Measurements from ENCODE around the gene PKD1. TPM values are rescaled to one million over a fixed set of nuclear protein-coding genes. Genes with fewer than 3 reads are reported as not detected.
"Not testable (repeated sequence)": the region's sequence is repeated elsewhere in the genome, so short reads cannot be mapped to it uniquely, and the experiment has no call there.

PKD1 gene
- polyA plus RNA-seq, 3 donors, result 36.9 to 89.6 (median 83.7) TPM

- H3K27ac ChIP-seq (ENCODE audit: low read depth, low read length), result not testable (repeated sequence)
- WGBS, 3 donors, result 78 to 89% (median 87%) methylated on average over 21 to 32 of the region's 34 CpGs
Observed at GRCh38 chr16:2114885-2115590, 20.7 kb downstream of the PKD1 start.

GRCh38 chr16:2114225-2114624 is 21.5 kb downstream of the PKD1 start:
- not testable (repeated sequence) for H3K27ac ChIP-seq (ENCODE audit: low read depth, low read length)
- 93 to 97% (median 96%) methylated on average over 23 to 26 of the region's 26 CpGs for WGBS, 3 donors

GRCh38 chr16:2112539-2113106 is 23.1 kb downstream of the PKD1 start:
- 86 to 92% (median 88%) methylated on average over 23 to 30 of the region's 30 CpGs for WGBS, 3 donors

GRCh38 chr16:2111412-2112335 is 24.0 kb downstream of the PKD1 start:
- H3K27ac ChIP-seq (ENCODE audit: low read depth, low read length), result not testable (repeated sequence)
- 95% methylated on average over 53 to 64 of the region's 65 CpGs for WGBS, 3 donors

More at GRCh38 chr16:2112539-2113106, 23.1 kb downstream of the PKD1 start:
- not testable (repeated sequence) for H3K27ac ChIP-seq (ENCODE audit: low read depth, low read length)

- 96 to 97% (median 96%) methylated on average over 27 to 36 of the region's 36 CpGs for WGBS, 3 donors
- H3K27ac ChIP-seq (ENCODE audit: low read depth, low read length), result not testable (repeated sequence)
Observed at GRCh38 chr16:2111009-2111353, 24.7 kb downstream of the PKD1 start.

- WGBS, 3 donors, result 93 to 96% (median 95%) methylated on average over 33 to 42 of the region's 43 CpGs
- H3K27ac ChIP-seq (ENCODE audit: low read depth, low read length), result not testable (repeated sequence)
Observed at GRCh38 chr16:2110332-2111008, 25.2 kb downstream of the PKD1 start.

GRCh38 chr16:2109872-2110271 is 25.8 kb downstream of the PKD1 start:
- WGBS, 3 donors, result 89 to 92% (median 90%) methylated on average over 15 to 22 of the region's 23 CpGs
- not testable (repeated sequence) for H3K27ac ChIP-seq (ENCODE audit: low read depth, low read length)

- not testable (repeated sequence) for H3K27ac ChIP-seq (ENCODE audit: low read depth, low read length)
- WGBS, 3 donors, result 93 to 94% (median 94%) methylated on average over 22 to 25 of the region's 25 CpGs
Observed at GRCh38 chr16:2109271-2109580, 26.5 kb downstream of the PKD1 start.

GRCh38 chr16:2108446-2109270 is 27.0 kb downstream of the PKD1 start:
- not testable (repeated sequence) for H3K27ac ChIP-seq (ENCODE audit: low read depth, low read length)
- 96 to 98% (median 97%) methylated on average over 62 to 73 of the region's 73 CpGs for WGBS, 3 donors

- 93 to 95% (median 95%) methylated on average over 23 of the region's 23 CpGs for WGBS, 3 donors
- not testable (repeated sequence) for H3K27ac ChIP-seq (ENCODE audit: low read depth, low read length)
Observed at GRCh38 chr16:2107791-2108125, 27.9 kb downstream of the PKD1 start.

- H3K27ac ChIP-seq (ENCODE audit: low read depth, low read length), result not testable (repeated sequence)
Observed at GRCh38 chr16:2107121-2107790, 28.4 kb downstream of the PKD1 start.

GRCh38 chr16:2106211-2106610 is 29.5 kb downstream of the PKD1 start:
- H3K27ac ChIP-seq (ENCODE audit: low read depth, low read length), result not testable (repeated sequence)
- 94 to 96% (median 94%) methylated on average over 34 to 38 of the region's 38 CpGs for WGBS, 3 donors

More at GRCh38 chr16:2107121-2107790, 28.4 kb downstream of the PKD1 start:
- 79 to 83% (median 79%) methylated on average over 14 to 17 of the region's 17 CpGs for WGBS, 3 donors

- H3K27ac ChIP-seq (ENCODE audit: low read depth, low read length), result not testable (repeated sequence)
- 75 to 89% (median 84%) methylated on average over 15 to 18 of the region's 22 CpGs for WGBS, 3 donors
Observed at GRCh38 chr16:2105769-2106168, 29.9 kb downstream of the PKD1 start.

GRCh38 chr16:2105291-2105690 is 30.4 kb downstream of the PKD1 start:
- 91 to 95% (median 95%) methylated on average over 14 to 21 of the region's 21 CpGs for WGBS, 3 donors
- not testable (repeated sequence) for H3K27ac ChIP-seq (ENCODE audit: low read depth, low read length)

GRCh38 chr16:2104464-2104863 is 31.2 kb downstream of the PKD1 start:
- WGBS, 3 donors, result 83 to 93% (median 93%) methylated on average over 7 to 18 of the region's 20 CpGs
- H3K27ac ChIP-seq (ENCODE audit: low read depth, low read length), result not testable (repeated sequence)

GRCh38 chr16:2102471-2102870 is 33.2 kb downstream of the PKD1 start:
- H3K27ac ChIP-seq (ENCODE audit: low read depth, low read length), result no peak overlapping the region
- 91 to 94% (median 91%) methylated on average over 14 to 19 of the region's 19 CpGs for WGBS, 3 donors

GRCh38 chr16:2101581-2101980 is 34.1 kb downstream of the PKD1 start:
- H3K27ac ChIP-seq (ENCODE audit: low read depth, low read length), result not testable (repeated sequence)
- WGBS, 3 donors, result 91 to 94% (median 91%) methylated on average over 11 to 13 of the region's 16 CpGs

Measured in adipose tissue (tissue), 3 donors.